Kidney tubule cell (primary cell): ENCODE measurements around the gene LATS2.

ENCODE experiments used
- DNase-seq: peaks from one replicate; pipeline ENCODE4 v3.0.0-alpha.2; 2018; ENCODE audit warnings: low spot score

The LATS2 gene

DNA sequence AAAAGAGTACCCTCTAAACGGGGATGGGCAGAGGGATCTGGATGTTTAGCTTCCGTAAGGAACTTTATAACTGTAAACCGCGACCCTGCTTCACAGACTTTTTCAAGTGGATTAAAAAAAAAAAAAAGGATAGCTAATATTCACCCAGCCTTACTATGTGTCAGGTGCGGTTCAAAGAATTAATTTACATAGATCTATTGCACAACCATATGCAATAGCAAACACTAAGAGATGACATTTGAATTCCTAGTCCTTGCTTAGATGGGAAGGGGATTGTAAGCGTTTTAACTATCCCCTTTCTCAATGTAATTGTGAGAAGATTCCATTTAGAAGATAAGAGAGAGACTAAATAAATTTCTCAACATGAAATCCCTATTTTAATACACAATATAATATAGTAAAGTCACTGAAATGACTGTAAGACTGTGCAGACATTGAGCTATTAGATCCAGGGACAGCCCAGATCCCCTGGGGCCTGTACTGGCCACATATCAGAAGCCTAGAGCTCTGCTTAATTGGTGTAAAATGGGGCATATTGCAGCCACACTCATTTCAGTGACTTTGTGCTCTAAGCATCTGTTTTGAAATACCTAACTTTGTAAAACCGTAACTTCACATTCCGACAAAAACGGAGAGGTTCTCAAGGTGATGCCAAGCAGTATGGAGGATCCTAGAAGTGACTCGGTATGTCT lies 13.6 kb downstream of the LATS2 start:
- no peak for DNase-seq

DNA sequence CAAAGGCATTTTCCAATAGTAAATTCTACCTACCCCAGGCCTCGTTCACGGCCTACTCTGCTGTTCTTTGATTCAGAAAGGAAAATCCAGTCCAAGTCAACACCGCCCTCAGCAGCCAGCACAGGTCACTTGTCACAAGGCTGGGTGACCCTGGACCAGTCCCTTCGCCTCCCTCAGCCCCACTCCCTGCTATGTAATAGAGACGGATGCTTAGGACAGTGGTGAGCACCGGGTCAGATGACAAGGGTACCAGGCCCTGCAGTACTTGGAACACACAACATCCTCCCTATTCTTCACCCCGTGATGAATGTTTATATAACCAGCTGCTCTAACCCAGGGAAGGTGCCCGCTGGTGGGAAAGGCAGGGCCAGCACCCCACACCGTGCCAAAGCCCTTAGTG lies 14.3 kb downstream of the LATS2 start:
- DNase-seq = no peak

DNA sequence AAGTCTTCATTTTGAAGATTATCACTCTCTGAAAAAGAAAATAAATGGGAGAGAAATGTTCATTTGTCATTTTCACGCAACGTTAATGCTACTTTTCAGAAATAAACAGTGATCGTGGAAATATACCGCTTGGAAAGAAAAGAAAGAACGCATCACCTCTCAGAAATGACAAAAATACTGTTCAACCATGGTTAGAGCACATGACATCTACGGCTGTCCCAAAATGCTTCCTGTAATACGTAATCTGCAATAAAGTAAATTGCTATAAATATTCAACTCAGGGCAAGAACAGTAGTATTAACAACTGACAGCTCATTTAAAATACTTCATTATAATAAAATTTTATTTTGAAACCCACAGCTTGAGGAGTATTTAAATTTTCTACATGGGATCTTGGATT lies 15.2 kb downstream of the LATS2 start:
- DNase-seq = no peak

DNA sequence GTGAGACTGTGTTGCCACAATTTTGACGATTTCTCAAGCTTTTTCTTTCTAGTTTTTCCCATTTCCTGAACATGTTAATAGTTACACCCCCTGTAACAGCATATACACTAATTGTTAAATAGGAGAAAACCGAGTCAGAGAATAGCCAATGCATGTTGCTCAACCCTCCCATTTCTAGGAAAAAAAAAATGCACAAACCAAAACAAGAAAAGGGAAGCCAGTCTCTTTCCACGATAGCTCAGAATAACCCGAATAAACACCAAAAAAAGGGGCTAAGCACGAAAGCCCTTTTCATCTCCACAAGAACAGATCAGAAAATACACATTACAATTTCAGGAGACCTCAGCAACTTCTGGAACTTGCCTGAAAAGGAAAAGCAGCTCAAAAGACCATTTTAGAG lies 16.3 kb downstream of the LATS2 start:
- no peak for DNase-seq

DNA sequence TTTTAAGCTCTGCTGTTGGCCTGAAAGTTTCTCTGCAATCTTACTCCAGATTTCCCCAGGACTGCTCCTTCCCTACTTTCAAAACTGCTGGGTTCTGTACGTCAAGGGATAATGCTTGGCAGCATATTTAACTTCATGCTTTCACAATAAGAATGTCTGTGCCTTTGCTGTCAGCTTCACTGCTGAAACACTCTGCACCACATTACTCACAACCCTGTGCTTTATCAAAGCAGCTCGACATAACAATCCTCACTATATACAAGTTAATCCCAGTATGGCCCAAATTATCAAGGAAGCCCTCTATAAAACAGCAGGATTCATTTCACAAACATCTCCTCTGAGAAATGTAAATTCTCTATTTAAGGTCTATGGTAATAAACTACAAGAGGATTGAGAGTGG lies 17.5 kb downstream of the LATS2 start:
- no peak for DNase-seq

DNA sequence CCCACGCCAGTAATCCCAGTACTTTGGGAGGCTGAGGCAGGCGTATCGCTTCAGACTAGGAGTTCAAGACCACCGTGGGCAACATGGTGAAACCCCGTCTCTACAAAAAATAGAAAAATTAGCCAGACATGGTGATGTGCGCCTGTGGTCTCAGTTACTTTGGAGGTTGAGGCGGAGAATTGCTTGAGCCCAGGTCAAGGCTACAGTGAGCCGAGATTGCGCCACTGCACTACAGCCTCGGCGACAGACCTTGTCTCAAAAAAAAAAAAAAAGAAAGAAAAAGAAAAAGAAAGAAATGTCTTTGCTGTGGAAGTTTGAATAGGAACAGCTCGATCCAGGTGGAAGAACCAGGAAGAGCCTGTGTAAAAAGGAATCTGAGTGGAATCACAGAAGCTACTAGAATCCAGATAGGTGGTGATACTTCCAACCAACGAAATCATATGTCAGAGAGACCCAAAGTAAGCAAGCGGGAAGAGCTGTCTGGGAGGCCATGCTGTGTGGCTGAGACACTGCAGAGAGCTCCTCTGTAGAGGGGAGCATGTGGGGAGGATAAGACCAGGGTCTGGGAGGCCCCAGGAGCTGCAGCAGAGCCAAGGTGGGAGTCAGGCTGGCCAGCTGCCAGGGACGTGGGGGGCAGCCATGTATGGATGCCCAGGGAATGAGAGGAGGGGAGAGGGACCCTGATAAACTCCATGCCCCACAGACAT lies 21.1 kb downstream of the LATS2 start:
- DNase-seq = no peak

DNA sequence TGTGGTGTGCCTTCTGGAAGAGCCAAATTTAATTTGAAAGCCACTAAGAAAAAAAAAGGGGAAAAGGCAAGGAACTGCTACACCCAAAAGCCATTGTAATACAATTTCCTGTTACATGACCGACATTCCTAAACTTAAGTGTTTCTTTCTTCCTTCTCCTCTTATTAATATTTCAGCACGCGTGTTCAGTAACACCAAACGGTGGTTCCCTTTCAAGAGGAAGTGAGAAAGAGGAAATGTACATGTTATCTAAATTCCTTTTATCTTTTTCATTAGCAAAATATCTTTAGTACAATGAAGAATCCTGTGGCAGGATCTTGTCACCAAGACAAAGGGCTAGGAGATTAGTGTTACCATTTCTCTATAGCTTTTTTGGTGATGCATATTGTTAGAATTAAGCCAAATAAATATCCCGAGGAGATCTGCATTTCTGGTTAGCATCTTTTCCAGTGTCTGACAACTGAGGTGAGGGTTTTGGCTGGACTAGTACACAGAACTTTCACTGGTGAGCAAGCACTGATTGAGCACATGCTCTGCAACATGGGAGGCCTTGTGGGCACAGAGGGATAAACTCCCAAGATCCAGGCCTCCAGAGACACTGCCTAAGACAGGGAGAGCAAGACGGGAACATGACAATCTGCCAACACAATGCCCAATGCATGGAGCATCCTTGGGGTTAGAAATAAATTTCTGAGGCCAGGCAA lies 22.1 kb downstream of the LATS2 start:
- peak; percentile 20 for DNase-seq

DNA sequence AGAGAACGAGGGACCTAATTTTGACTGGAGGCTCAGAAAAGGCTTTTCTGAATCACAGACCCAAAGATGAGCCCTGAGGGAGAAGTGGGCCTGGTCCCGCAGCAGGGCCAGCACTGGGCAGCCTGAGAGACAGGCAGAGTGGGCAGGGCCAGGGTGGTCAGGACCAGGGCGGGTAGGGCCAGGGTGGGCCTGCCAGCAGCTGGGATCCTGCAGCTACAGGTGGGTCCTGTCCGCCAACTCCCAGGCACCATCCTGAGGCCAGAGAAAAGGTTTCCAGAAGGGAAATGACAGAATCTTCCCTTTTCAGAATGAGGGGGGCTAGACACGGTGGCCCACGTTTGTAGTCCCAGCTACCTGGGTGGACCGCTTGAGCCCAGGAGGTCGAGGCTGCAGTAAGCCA lies 23.7 kb downstream of the LATS2 start:
- no peak for DNase-seq

DNA sequence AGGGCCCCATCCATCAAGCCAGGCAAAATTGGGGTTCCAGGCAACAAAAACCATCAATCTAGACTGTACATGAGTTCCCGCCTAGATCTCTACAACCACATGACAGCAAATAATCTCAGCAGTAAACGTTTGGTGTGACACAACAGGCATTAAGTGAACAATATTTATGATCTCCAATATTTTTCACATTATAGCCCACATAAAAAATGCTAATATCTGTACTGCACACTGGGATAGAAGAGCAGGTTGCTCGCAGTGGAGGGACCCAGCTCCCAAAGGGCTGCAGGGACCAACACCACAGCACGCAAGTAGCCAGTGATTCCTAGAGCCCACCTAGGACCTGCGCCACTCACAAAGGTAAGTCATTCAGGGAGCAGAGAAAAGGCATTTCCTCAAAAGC lies 25.9 kb downstream of the LATS2 start:
- DNase-seq = no peak

DNA sequence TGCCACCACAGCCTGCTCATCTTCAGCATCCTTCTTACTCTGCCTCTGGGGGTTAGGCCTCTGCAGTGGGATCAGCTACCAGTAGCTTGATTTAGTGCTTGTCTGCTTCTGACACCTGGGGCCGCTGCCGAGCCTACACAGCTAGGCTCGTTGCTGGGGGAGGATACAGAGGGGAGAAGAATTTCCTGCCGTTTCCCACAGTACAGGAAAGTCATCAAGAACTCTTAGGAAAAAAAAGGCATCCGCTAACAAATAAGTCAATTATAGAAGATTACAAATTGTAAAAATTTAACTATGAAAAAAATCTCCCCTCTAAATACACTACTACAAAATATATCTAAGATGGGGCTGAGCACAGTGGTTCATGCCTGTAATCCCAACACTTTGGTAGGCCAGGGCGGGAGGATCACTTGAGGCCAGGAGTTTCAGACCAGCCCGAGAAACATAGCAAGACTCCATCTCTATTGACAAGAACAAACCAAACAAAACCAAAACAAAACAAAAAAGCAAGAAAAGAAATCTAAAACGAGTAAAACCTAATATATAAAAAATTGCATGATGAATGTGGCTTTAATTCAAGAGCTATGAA lies 26.7 kb downstream of the LATS2 start:
- peak; percentile 49 for DNase-seq

DNA sequence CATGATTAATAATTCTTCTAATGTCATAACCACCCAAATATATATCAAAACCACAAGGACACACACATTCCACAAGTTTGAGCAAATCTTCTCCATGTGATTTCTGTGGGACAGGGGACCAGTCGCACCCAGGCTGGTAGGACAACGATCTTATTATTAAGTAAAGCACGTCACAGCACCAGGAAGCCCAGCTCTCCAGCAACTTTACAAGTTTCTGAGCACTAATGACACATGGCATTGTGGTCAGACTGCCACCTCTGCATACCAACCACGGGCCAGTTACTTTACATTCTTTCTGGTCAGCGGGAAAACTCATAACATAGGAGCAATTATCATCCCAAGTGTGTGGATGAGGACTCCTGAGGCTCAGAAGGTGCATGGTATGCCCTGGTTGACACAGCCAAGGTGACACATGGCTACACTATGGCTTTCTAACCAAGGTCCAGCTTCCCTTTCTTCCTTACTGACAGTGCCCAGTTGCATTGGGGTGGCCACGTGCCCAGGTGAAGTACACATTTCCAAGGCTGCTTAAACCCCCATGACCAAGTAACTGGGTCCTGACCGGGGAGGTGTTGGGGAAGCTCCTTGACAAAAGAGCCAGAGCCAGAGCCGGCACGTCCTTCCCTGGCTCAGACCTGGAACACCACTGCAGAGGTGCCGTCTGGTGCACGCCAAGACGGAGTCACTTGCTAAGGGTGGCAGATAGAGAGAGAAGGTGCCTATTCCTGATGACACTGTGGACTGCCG lies 27.4 kb downstream of the LATS2 start:
- DNase-seq = peak; percentile 98

DNA sequence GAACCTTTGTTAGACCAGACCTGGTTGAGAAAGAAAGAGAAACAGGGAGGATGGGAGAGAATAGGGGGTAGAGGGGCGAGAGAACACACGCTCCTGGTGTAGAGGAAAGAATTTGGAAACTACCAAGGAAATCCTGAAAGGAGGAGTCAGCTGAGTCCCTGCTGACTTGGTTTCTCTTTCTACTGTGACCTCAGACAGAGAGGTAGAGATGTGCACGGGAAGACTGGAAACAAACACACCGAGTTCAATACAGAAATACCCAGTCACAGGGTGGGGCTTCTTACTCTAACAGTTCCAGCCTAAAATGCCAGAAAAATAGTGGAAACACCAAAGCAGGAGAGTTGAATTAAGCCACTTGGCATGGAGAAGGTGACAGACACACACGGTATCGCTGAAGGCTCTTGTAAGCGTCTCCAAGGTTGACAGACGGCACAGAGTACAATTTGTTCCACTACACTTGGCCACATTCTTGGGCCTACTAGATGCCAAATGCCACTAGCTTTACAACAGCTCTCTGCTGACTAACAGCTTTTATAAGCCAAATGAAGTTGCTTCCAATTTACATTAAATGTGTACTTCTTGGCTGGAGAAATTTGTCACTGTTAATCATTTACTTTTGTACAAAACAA lies 28.1 kb downstream of the LATS2 start:
- no peak for DNase-seq

DNA sequence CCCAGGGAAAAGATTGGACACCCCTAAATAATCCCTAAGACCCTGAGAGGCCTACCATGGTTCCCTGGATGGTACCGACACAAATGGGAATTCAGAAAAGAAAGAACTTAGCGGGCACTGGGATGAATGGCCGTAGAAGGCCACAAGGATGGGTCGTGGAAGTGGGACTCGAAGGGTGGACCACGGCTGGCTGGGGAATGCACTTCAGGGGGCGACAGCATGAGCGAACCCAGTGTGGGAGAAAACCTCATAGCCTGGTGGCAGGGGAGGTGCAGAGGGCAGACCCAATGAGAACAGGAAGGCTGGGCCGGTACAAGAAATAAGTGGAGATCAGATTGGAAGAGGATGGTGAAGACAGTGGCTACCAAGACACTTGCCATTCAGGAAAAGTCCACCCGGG lies 28.7 kb downstream of the LATS2 start:
- DNase-seq = no peak

DNA sequence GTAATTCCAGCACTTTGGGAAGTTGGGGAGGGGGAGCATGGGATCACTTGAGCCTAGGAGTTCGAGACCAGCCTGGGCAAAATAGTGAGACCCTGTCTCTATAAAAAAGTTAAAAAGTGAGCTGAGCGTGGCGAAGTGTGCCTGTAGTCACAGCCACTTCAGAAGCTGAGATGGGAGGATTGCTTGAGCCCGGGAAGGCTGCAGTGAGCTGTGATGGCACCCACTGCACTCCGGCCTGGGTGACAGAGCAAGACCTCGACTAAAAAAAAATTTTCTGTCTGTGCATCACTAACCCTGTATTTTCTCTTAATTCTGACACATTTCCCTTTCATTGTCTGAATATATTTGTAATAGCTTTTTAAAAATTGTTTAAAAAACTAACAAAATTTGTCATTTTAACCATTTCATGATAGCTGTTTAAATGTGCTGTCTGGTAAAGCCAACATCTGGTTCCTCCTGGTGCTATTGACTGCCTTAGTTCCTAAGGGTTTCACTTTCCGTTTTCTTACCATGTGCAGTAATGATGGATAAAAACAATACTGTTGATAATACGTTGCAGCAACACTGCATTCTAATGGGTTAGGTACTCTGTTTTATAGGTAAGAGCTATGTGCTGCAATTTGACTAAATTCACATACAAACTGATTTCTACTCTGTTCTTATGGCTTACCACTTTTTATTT lies 29.7 kb downstream of the LATS2 start:
- no peak for DNase-seq

DNA sequence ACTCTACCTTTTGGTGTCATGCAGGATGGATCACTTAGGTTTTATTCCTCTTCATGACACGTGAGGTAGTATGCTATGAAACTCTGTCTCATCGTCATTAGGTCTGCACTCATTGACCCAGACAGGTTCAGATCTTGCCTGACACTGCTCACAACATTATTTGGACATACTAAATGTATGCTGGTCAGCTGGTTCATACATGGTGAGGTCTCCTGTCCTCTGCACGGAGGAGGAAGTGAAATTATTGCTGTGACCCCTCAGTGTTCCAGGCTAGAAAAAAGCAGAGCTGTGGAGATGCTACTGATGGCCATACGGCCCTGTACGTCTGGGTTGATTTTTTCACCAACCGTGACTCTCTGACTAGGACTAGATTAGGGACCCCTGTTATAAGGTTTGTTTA lies 35.8 kb downstream of the LATS2 start:
- DNase-seq = no peak

DNA sequence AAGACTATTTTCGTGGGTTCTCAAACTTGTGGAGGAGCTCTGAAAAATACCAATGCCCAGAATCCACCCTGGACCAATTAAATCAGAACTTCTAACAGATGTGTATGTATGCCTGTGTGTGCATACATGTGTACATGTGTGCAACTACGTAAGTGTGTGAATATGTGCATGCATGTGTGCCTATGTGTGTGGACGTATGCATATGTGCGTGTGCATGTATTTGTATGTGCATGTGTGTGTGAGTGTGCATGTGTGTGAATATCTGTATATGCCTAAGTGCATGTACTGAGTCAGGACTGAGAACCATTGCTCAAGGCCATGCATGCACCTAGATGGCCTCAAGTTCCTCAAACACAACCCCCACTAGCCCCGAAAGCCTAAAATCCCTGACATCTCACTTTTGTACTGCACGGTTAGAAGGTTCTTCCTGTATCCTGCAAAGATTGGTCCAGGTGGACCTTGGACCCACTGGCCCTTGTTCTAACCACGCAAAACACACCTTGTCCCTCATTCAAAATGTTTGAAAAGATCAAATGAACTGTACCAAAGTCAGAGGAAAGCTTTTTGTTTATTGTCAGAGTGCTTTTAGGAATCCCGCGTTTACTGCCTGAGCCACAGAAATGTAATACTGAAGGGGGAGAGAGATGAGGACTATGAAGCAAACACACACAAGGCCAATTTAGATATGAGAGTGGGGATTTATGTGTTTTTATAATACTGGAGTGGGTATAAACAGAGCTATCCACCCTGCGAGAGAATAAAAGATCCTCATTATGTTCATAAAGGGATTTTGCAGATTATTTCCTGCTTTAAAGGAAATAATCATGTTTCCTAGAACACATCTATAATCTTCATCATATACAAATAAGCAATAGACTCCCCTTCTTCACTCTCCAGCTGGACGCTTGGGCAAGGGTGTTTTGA lies 39.1 kb downstream of the LATS2 start:
- no peak for DNase-seq

DNA sequence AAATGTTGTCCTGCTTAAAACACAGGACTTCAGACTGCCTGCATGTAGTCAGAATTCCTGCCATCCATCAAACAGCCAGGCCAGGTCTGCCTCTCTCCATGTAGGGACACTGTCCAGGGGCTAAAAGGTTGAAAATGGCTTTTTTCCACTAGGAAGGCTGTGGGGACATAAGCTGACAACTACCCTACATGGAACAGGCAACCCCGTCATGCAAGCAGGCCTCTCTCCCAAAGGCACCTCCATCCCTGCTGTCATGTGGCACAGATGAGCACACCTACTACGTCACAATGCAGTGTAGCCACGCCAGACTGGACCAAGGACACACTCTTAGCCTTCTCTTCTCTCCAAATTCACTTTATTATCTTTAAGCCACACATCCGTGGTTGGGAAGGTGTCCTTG lies 40.8 kb downstream of the LATS2 start:
- DNase-seq = no peak

DNA sequence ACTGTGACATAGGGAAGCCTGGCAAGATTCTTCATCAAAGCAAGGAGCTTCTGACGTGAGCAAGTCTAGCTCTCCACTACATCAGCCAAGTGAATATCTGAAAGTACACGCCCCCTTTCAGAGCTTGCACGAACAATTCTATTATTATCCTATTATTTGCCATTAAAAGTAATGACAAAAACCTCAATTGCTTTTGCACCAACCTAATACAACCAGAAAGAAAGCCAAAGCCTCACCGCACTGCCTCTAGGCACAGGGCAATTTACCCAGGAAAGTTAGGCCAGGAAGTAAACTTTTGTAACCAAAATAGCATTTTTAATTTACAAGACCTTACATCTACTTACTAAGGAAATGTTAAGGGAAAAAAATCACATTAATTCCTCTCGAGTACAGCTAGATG lies 41.2 kb downstream of the LATS2 start:
- no peak for DNase-seq

DNA sequence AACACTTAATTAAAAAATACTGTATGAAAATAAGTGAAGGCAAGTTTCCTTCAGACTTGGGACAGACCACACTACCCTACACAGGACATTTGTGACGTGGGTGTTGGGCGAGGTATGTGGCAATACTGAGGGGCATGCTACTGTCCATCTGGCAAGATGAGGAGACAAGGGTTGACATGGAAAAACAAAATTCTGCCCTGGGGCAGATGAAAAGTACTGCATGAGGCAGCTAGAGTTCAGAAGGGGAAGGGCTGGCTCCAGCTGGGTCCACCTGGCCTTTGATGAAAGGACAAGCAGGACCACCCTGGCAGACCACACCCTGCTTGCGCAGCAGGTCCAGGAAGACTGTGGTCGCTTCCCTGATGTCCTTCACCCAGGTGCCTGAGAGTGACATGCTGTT lies 43.2 kb downstream of the LATS2 start:
- no peak for DNase-seq

DNA sequence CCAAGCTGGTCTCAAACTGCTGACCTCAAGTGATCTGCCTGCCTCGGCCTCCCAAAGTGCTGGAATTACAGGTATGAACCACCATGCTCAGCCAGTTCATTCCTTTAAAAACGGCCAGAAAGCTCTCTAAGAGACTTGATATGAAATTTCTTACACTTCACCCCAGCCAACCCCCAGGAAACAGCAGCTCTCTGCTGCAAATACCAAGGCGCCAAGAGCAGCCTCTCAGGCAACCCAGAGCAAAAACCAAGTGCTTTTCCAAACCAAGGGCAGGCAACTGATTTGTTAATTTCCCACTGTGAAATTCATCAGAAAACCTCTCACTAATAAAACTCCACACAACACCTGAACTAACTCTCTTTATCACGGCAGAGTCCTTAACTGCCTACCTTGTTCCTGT lies 44.9 kb downstream of the LATS2 start:
- DNase-seq = no peak
